ENCODE results near the gene ZNF3.

DNA sequence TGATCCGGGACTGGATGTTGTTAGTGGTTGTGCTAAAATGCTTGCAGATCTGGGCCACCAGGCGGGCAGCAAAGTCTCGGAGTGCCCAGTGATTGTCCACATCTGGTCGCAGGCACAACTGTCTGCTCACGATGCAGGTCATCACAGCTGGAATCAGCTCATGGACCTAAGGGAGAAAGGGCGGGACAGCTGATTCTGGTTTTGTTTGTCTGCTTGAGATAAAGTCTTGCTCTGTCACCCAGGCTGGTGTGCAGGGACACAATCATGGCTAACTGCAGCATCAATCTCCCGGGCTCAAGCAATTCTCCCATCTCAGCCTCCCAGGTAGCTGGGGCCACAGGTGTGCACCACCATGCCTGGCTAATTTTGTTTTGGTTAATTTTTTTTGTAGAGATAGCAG, 29.6 kb upstream of the ZNF3 start:
- TF ChIP-seq, protein P1, sequence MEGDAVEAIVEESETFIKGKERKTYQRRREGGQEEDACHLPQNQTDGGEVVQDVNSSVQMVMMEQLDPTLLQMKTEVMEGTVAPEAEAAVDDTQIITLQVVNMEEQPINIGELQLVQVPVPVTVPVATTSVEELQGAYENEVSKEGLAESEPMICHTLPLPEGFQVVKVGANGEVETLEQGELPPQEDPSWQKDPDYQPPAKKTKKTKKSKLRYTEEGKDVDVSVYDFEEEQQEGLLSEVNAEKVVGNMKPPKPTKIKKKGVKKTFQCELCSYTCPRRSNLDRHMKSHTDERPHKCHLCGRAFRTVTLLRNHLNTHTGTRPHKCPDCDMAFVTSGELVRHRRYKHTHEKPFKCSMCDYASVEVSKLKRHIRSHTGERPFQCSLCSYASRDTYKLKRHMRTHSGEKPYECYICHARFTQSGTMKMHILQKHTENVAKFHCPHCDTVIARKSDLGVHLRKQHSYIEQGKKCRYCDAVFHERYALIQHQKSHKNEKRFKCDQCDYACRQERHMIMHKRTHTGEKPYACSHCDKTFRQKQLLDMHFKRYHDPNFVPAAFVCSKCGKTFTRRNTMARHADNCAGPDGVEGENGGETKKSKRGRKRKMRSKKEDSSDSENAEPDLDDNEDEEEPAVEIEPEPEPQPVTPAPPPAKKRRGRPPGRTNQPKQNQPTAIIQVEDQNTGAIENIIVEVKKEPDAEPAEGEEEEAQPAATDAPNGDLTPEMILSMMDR (IDR thresholded peaks at IDR 0.05; ENCODE audit: low read depth, low read length) = no peak
- no peak for TF ChIP-seq EZH2phosphoT487 (IDR thresholded peaks at IDR 0.05; ENCODE audit: low read depth)

Data from OCI-LY3 (cell line).